ENCODE measurements around the gene GIGYF2. TPM values are rescaled to one million over a fixed set of nuclear protein-coding genes. Genes with fewer than 3 reads are reported as not detected.

The GIGYF2 gene
- total and polyA plus RNA-seq, 11 donors = 25.3 to 78.1 (median 56.5) TPM

DNA sequence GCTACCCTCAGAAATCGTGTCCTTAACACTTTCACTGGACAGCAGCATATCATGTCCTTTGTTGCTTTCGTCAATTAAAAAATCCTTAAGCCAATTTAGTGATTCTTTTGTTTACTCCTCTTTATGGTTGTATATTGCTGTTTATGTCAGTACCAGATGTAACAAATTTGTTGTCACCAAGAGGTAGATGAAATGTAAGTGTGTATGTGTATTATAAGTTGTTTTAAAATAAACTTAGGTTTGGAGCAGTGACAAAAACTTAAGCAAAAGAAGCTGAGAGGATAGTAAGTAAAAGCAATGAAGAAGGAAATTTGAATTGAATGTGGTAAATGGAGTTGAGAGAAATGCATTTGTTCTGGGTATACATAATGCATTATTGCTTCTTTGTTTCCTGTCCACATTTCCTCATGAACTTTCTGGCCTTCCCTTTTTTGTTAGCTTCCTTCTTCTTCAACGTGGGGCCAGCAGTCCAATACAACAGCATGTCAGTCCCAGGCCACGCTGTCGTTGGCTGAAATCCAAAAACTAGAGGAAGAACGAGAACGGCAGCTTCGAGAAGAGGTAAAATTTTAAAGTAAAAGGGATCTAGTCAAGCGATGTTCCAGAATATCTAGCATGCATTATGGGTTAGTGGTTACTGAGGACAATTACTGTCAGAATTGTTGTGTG is 142.4 kb downstream of the GIGYF2 start:
- Histone ChIP-seq H3K9me3 (no peaks in the 10 kb centered on the region), H3K27ac (peak overlapping the region in 1 of 12 donors; percentile 72), H3K27me3 (no peaks in the 10 kb centered on the region), H3K4me1 (peaks cover 0 to 36% (median 27%) of the 10 kb centered on the region in 12 donors), H3K4me3 (no peak overlapping the region), H3K36me3 (peaks cover 0 to 87% (median 69%) of the 10 kb centered on the region in 9 donors)
- 23 to 30% (median 27%) methylated on average over 9 of the region's 9 CpGs for WGBS, 4 donors
- intact Hi-C loops (cut with DNase I) = loop anchor here in 1 of 10 donors (10.0 kb wide), 1 partner anchor 235 kb away; no protein-coding TSS in a partner anchor
- DNase-seq (peak in 4 of 5 donors; percentile 46 to 62 (median 52)), ATAC-seq (peak in 3 of 4 donors; percentile 35 to 44 (median 37))
- TF ChIP-seq, protein P1, sequence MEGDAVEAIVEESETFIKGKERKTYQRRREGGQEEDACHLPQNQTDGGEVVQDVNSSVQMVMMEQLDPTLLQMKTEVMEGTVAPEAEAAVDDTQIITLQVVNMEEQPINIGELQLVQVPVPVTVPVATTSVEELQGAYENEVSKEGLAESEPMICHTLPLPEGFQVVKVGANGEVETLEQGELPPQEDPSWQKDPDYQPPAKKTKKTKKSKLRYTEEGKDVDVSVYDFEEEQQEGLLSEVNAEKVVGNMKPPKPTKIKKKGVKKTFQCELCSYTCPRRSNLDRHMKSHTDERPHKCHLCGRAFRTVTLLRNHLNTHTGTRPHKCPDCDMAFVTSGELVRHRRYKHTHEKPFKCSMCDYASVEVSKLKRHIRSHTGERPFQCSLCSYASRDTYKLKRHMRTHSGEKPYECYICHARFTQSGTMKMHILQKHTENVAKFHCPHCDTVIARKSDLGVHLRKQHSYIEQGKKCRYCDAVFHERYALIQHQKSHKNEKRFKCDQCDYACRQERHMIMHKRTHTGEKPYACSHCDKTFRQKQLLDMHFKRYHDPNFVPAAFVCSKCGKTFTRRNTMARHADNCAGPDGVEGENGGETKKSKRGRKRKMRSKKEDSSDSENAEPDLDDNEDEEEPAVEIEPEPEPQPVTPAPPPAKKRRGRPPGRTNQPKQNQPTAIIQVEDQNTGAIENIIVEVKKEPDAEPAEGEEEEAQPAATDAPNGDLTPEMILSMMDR (IDR thresholded peaks at IDR 0.05) = no peak
- no peak for TF ChIP-seq POLR2A (IDR thresholded peaks at IDR 0.05)

GRCh38 chr2:232842689-232843088 is 145.6 kb downstream of the GIGYF2 start:
- TF ChIP-seq, protein P1 (IDR thresholded peaks at IDR 0.05) = no peak
- no peak for TF ChIP-seq POLR2A (IDR thresholded peaks at IDR 0.05)
- no peak overlapping the region for H3K27ac ChIP-seq
- DNase-seq (no peak), ATAC-seq (no peak)
- H3K36me3 ChIP-seq = peaks cover 0 to 93% (median 76%) of the 10 kb centered on the region in 9 donors
- no peak overlapping the region for H3K4me3 ChIP-seq
- H3K27me3 ChIP-seq = no peaks in the 10 kb centered on the region
- H3K9me3 ChIP-seq = no peaks in the 10 kb centered on the region
- H3K4me1 ChIP-seq = peaks cover 0 to 34% (median 20%) of the 10 kb centered on the region in 12 donors
- intact Hi-C loops (cut with DNase I) = no loop called here
- WGBS, 4 donors = 25 to 60% (median 41%) methylated on average over 2 of the region's 2 CpGs

DNA sequence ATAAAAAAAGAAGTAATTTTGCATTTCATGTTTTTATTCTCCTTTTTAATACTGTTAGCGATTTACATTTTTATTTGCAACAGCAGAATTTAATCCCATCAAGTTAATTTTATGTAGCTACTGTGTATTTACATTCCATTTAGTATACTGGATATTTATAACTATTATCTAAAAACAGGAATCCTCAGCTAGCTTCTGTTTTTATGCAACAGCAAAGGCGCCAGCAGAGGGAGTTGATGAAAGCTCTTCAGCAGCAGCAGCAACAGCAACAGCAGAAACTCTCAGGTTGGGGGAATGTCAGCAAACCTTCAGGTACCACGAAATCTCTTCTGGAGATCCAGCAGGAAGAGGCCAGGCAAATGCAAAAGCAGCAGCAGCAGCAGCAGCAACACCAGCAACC is 146.7 kb downstream of the GIGYF2 start:
- intact Hi-C loops (cut with DNase I) = no loop called here
- Histone ChIP-seq H3K4me1 (peaks cover 0 to 28% (median 11%) of the 10 kb centered on the region in 12 donors), H3K27me3 (no peaks in the 10 kb centered on the region), H3K36me3 (peaks cover 0 to 95% (median 85%) of the 10 kb centered on the region in 9 donors), H3K4me3 (no peak overlapping the region), H3K27ac (peak overlapping the region in 1 of 12 donors; percentile 33), H3K9me3 (no peaks in the 10 kb centered on the region)
- ATAC-seq (peak in 1 of 4 donors; percentile 45), DNase-seq (peak in 2 of 5 donors; percentile 24 to 39)
- TF ChIP-seq, protein P1 (IDR thresholded peaks at IDR 0.05) = peak in 8 of 12 donors; percentile 11 to 44 (median 25)
- no peak for TF ChIP-seq POLR2A (IDR thresholded peaks at IDR 0.05)
- WGBS, 4 donors = 64 to 70% (median 67%) methylated on average over 3 of the region's 3 CpGs

GRCh38 chr2:232846055-232846454 is 148.9 kb downstream of the GIGYF2 start:
- no peak for DNase-seq
- intact Hi-C loops (cut with DNase I) = loop anchor here in 1 of 10 donors (5.0 kb wide), 1 partner anchor 406 kb away; the partner anchor contains the start of gene ATG16L1
- Histone ChIP-seq H3K4me1 (peaks cover 0 to 17% (median 0%) of the 10 kb centered on the region in 12 donors), H3K36me3 (peaks cover 0 to 97% (median 93%) of the 10 kb centered on the region in 9 donors), H3K27ac (no peak overlapping the region), H3K4me3 (no peak overlapping the region), H3K27me3 (no peaks in the 10 kb centered on the region), H3K9me3 (no peaks in the 10 kb centered on the region)
- TF ChIP-seq, protein P1 (IDR thresholded peaks at IDR 0.05) = no peak
- TF ChIP-seq POLR2A (IDR thresholded peaks at IDR 0.05) = no peak
- ATAC-seq = no peak

Measured in heart left ventricle (tissue), 16 donors.